Lung (tissue), 12 donors: ENCODE results near the gene LRRC58. TPM values are rescaled to one million over a fixed set of nuclear protein-coding genes. Genes with fewer than 3 reads are reported as not detected.

Experiments used
- ATAC-seq: fragments of 200-7000 bp; cut with Tn5 transposase; one replicate; pipeline ENCODE4 v1.9.1; 2020; ENCODE audit warnings: moderate number of reproducible peaks; ENCODE audit not compliant: insufficient read depth, low FRiP score
- DNase-seq, 3 donors: peaks; one replicate each; pipeline ENCODE4 v3.0.0-alpha.2; 2013 to 2017
- H3K27ac ChIP-seq, 2 donors: one replicate each; pipeline ENCODE4 v1.5.1; 2013; ENCODE audit warnings: mild to moderate bottlenecking in 2 of 2, moderate library complexity in 2 of 2, control low read depth in 1 of 2, inconsistent platforms in 1 of 2, low read depth in 1 of 2, low read length in 1 of 2
- H3K27me3 ChIP-seq, 3 donors: one replicate each; pipeline ENCODE4 v1.5.1; 2013; ENCODE audit warnings: low read length in 2 of 3; ENCODE audit not compliant: control insufficient read depth in 3 of 3, insufficient read depth in 3 of 3
- H3K36me3 ChIP-seq, 4 donors: one replicate each; pipeline ENCODE4 v1.5.1; 2013; ENCODE audit warnings: low read length in 4 of 4, mild to moderate bottlenecking in 1 of 4, moderate library complexity in 1 of 4; ENCODE audit not compliant: control insufficient read depth in 4 of 4, insufficient read depth in 4 of 4
- H3K4me1 ChIP-seq, 5 donors: one replicate each; pipeline ENCODE4 v1.5.1; 2013; ENCODE audit warnings: low read length in 5 of 5, mild to moderate bottlenecking in 2 of 5, moderate library complexity in 1 of 5; ENCODE audit not compliant: control insufficient read depth in 5 of 5, insufficient read depth in 5 of 5
- H3K4me3 ChIP-seq: one replicate; pipeline ENCODE4 v1.5.1; 2013; ENCODE audit warnings: mild to moderate bottlenecking, control low read depth, moderate library complexity
- H3K9ac ChIP-seq, 2 donors: one replicate each; pipeline ENCODE4 v1.5.1; 2013; ENCODE audit warnings: low read length in 2 of 2, control low read depth in 1 of 2; ENCODE audit not compliant: insufficient read depth in 1 of 2
- H3K9me3 ChIP-seq, 4 donors: one replicate each; pipeline ENCODE4 v1.5.1; 2013; ENCODE audit warnings: low read length in 3 of 4, mild to moderate bottlenecking in 1 of 4, moderate library complexity in 1 of 4; ENCODE audit not compliant: control insufficient read depth in 4 of 4, insufficient read depth in 3 of 4
- WGBS, 2 donors: extraction: QIAGEN DNeasy Blood & Tissue Kit; methylation state at CpG; one replicate each; pipeline ENCODE4 v1.1.7; 2013; 5-methylcytosine and 5-hydroxymethylcytosine counted together
- polyA plus RNA-seq, 2 donors: library from polyadenylated mRNA; stranded (reverse); fragments of 200-250 nt; gene quantifications; one replicate each; pipeline ENCODE4 v1.2.1, GENCODE V29; 2013
- total RNA-seq, 2 donors: library from RNA; depleted of rRNA in 1 of 2; stranded (reverse); fragments of >200 nt in 1 of 2; gene quantifications; one replicate each; pipeline ENCODE4 v1.2.1, GENCODE V29; 2014 to 2021
- TF ChIP-seq, protein P1 (sequence below): IDR thresholded peaks from 2 replicates; pipeline ENCODE4 v1.5.1; 2012; ENCODE audit warnings: mild to moderate bottlenecking; ENCODE audit errors: control extremely low read depth, extremely low read depth
- donor health status: control.
- donor health status: control.
- donor health status: Bipolar disorder and iron deficiency.
- donor health status: healthy.
- donor health status: DM: yes; HTN: yes; CAD: no.

The LRRC58 gene
- total and polyA plus RNA-seq, 4 donors: 5.0 to 40.9 (median 13.8) TPM

DNA sequence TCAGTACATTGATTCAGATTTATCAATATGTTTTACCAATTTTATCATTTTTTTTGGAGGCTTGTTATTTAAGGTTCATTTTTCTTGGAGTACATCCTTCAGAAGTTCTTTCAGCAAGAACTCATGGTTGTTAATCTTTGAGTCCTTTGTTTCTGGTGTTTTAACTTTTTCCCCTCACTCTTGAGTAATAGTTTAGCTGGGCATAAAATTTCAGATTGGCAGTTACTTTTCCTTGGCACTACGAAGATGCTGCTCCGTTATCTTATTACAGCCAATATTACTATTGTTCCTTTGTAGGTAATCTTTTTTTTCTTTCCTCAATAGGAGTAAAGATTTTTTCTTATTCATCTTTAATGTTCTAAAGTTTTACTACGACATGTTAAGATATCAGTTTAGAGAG is 9.8 kb downstream of the LRRC58 start:
- H3K27me3 ChIP-seq: no peaks in the 10 kb centered on the region
- no peak for DNase-seq
- TF ChIP-seq, protein P1, sequence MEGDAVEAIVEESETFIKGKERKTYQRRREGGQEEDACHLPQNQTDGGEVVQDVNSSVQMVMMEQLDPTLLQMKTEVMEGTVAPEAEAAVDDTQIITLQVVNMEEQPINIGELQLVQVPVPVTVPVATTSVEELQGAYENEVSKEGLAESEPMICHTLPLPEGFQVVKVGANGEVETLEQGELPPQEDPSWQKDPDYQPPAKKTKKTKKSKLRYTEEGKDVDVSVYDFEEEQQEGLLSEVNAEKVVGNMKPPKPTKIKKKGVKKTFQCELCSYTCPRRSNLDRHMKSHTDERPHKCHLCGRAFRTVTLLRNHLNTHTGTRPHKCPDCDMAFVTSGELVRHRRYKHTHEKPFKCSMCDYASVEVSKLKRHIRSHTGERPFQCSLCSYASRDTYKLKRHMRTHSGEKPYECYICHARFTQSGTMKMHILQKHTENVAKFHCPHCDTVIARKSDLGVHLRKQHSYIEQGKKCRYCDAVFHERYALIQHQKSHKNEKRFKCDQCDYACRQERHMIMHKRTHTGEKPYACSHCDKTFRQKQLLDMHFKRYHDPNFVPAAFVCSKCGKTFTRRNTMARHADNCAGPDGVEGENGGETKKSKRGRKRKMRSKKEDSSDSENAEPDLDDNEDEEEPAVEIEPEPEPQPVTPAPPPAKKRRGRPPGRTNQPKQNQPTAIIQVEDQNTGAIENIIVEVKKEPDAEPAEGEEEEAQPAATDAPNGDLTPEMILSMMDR: no peak
- no peak overlapping the region for H3K4me3 ChIP-seq
- H3K36me3 ChIP-seq: peaks cover 7 to 25% (median 9%) of the 10 kb centered on the region in 4 donors
- H3K9ac ChIP-seq: no peak overlapping the region
- peaks cover 0 to 4% (median 0%) of the 10 kb centered on the region in 5 donors for H3K4me1 ChIP-seq
- H3K9me3 ChIP-seq: peaks cover 0 to 2% (median 0%) of the 10 kb centered on the region in 4 donors
- 98% methylated on average over 3 of the region's 3 CpGs for WGBS, 2 donors
- ATAC-seq: no peak
- no peak overlapping the region for H3K27ac ChIP-seq

DNA sequence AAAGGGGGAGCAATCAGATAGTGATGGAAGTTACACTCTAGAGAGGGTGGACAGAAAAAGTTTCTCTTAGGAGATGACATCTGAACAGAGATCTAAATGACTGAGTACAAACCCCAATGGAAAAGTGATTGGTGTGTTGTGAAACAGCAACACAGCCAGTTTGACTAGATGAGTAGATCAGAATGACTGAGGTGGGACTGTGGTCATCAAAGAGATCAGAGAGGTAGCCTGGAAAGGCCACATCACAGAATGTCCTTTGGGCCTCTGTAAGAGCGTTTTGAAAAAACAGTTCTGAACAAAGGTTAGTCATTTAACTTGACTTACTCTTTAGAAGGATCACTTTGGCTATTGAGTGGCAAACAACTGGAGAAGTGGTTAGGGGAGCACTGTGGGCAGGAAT is 10.6 kb downstream of the LRRC58 start:
- ATAC-seq (no peak), DNase-seq (no peak)
- Histone ChIP-seq H3K27me3 (no peaks in the 10 kb centered on the region), H3K9me3 (peaks cover 0 to 2% (median 0%) of the 10 kb centered on the region in 4 donors), H3K36me3 (peaks cover 6 to 26% (median 13%) of the 10 kb centered on the region in 4 donors), H3K9ac (no peak overlapping the region), H3K27ac (no peak overlapping the region), H3K4me1 (peaks cover 0 to 4% (median 0%) of the 10 kb centered on the region in 5 donors), H3K4me3 (no peak overlapping the region)
- TF ChIP-seq, protein P1: no peak
- WGBS, 2 donors: 83 to 90% methylated on average over 1 of the region's 1 CpG

DNA sequence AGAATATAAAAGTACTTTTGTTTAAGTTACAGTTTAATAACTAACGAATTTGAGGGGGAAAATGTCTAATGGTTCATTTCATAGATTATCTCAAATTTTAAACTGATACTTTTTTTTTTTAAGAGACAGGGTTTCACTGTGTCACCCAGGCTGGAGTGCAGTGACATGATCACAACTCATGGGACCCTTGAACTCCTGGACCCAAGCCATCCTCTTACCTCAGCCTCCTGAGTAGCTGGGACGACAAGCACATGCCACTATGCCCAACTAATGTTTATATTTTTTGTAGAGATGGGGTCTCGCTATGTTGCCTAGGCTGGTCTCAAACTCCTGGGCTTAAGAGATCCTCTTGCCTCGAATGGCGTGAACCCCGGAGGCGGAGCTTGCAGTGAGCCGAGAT is 16.5 kb downstream of the LRRC58 start:
- no peaks in the 10 kb centered on the region for H3K9me3 ChIP-seq
- no peak overlapping the region for H3K4me3 ChIP-seq
- 94 to 97% methylated on average over 8 of the region's 8 CpGs for WGBS, 2 donors
- no peaks in the 10 kb centered on the region for H3K4me1 ChIP-seq
- H3K9ac ChIP-seq: no peak overlapping the region
- DNase-seq: no peak
- peaks cover 6 to 28% (median 20%) of the 10 kb centered on the region in 4 donors for H3K36me3 ChIP-seq
- TF ChIP-seq, protein P1: no peak
- ATAC-seq: no peak
- H3K27me3 ChIP-seq: no peaks in the 10 kb centered on the region
- no peak overlapping the region for H3K27ac ChIP-seq

DNA sequence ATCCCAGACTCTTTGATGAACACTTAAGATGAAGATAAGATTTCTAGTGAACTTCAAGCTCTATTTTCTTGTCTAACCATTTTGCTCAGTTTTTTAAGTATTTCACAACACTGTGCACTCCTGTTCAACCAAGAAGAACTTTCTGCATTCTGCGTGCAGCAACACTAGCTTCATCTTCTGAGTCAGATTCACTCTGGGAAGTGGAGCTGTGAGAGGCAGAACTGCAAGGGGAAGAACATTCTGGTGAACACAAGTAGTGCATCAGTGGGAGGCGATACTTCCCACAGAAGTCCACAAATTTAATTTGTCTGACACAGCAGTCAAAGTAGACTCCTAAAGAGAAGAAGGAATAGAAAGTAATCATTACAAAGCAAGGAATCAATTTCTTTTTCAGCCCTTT is 18.1 kb downstream of the LRRC58 start:
- Histone ChIP-seq H3K27ac (no peak overlapping the region), H3K4me3 (no peak overlapping the region), H3K27me3 (no peaks in the 10 kb centered on the region), H3K4me1 (no peaks in the 10 kb centered on the region), H3K36me3 (peaks cover 6 to 31% (median 20%) of the 10 kb centered on the region in 4 donors), H3K9ac (no peak overlapping the region), H3K9me3 (no peaks in the 10 kb centered on the region)
- TF ChIP-seq, protein P1: no peak
- WGBS, 2 donors: 94% methylated on average over 2 of the region's 2 CpGs
- ATAC-seq (no peak), DNase-seq (no peak)
